Muscle of leg (tissue), 9 donors: Measurements from ENCODE around the gene CCDC167. TPM values are rescaled to one million over a fixed set of nuclear protein-coding genes. Genes with fewer than 3 reads are reported as not detected.

Experiments used
- polyA plus RNA-seq, 8 donors: library from polyadenylated mRNA; unstranded; fragments of 120-200 nt; gene quantifications; one replicate each; pipeline versions ENCODE4 v1.2.1 to v1.2.3, GENCODE V29; 2013; ENCODE audit warnings: inconsistent platforms in 1 of 8, low replicate concordance in 1 of 8; ENCODE audit not compliant: insufficient read length in 8 of 8, insufficient read depth in 1 of 8
- total RNA-seq: library from RNA; stranded (reverse); fragments of 120-200 nt; gene quantifications from one replicate; pipeline ENCODE4 v1.2.4, GENCODE V29; 2013

CCDC167 gene
- total and polyA plus RNA-seq, 9 donors, result 19.0 to 34.3 (median 24.4) TPM

Other genes with a start within 250 kb of the CCDC167 start
- 3.9 TPM for gene TBC1D22B, start 242.1 kb downstream of the CCDC167 start, total RNA-seq
- 1 to 10 TPM; 5.9 to 8.3 (median 7.0) TPM for gene TBC1D22B, start 242.1 kb downstream of the CCDC167 start, polyA plus RNA-seq
- gene TMEM217, start 241.7 kb downstream of the CCDC167 start, total RNA-seq, result 0.49 TPM
- gene TMEM217, start 241.7 kb downstream of the CCDC167 start, polyA plus RNA-seq, result 1 to 10 TPM in 2 of 8 donors, under 1 TPM in 6; 0.34 to 1.3 (median 0.81) TPM
- 16.2 TPM for gene RNF8, start 145.9 kb downstream of the CCDC167 start, total RNA-seq
- gene RNF8, start 145.9 kb downstream of the CCDC167 start, polyA plus RNA-seq, result 10 to 100 TPM; 13.5 to 23.1 (median 16.4) TPM
- 32.5 TPM for gene CMTR1, start 66.7 kb downstream of the CCDC167 start, total RNA-seq
- 10 to 100 TPM; 27.3 to 35.3 (median 30.8) TPM for gene CMTR1, start 66.7 kb downstream of the CCDC167 start, polyA plus RNA-seq
- gene MDGA1, start 198.0 kb upstream of the CCDC167 start, total RNA-seq, result 7.3 TPM
- gene MDGA1, start 198.0 kb upstream of the CCDC167 start, polyA plus RNA-seq, result 10 to 100 TPM in 2 of 8 donors, 1 to 10 TPM in 6; 6.4 to 13.9 (median 8.4) TPM